Measurements from ENCODE around the gene CLMP.

The CLMP gene

GRCh38 chr11:123230346-123230745 lies 35.3 kb upstream of the CLMP start:
- H2AFZ ChIP-seq (ENCODE audit: low read length) = no peak overlapping the region
- H3K9me2 ChIP-seq (ENCODE audit: low read depth, low read length) = no peaks in the 10 kb centered on the region
- H3K27ac ChIP-seq (ENCODE audit: low read depth, low read length, poor library complexity, severe bottlenecking) = no peak overlapping the region
- H3K9ac ChIP-seq (ENCODE audit: low read length) = no peak overlapping the region
- no peaks in the 10 kb centered on the region for H3K4me1 ChIP-seq (ENCODE audit: insufficient read depth, low read length, severe bottlenecking)
- no peak overlapping the region for H3K4me3 ChIP-seq (ENCODE audit: low read depth, low read length, poor library complexity, severe bottlenecking)
- H3K36me3 ChIP-seq (ENCODE audit: insufficient read depth, low read length) = no peaks in the 10 kb centered on the region
- no peaks in the 10 kb centered on the region for H4K20me1 ChIP-seq (ENCODE audit: insufficient read depth, low read length)
- H3K27me3 ChIP-seq (ENCODE audit: insufficient read depth, low read length) = no peaks in the 10 kb centered on the region
- TF ChIP-seq CTCF (IDR thresholded peaks at IDR 0.05; ENCODE audit: low read length) (no peak), EZH2 (IDR thresholded peaks at IDR 0.05; ENCODE audit: borderline replicate concordance, low read length) (no peak)
- no peaks in the 10 kb centered on the region for H3F3A ChIP-seq (ENCODE audit: insufficient read depth, low read length)
- no peaks in the 10 kb centered on the region for H3K79me2 ChIP-seq (ENCODE audit: insufficient read depth, low read length)
- H3K9me3 ChIP-seq (ENCODE audit: low read length) = no peaks in the 10 kb centered on the region
- H3K4me2 ChIP-seq (ENCODE audit: low read length) = no peak overlapping the region

- no peaks in the 10 kb centered on the region for H3K9me3 ChIP-seq (ENCODE audit: low read length)
- no peaks in the 10 kb centered on the region for H3K36me3 ChIP-seq (ENCODE audit: insufficient read depth, low read length)
- H3K79me2 ChIP-seq (ENCODE audit: insufficient read depth, low read length) = no peaks in the 10 kb centered on the region
- H3K27ac ChIP-seq (ENCODE audit: low read depth, low read length, poor library complexity, severe bottlenecking) = no peak overlapping the region
- H3K4me2 ChIP-seq (ENCODE audit: low read length) = no peak overlapping the region
- no peaks in the 10 kb centered on the region for H3K27me3 ChIP-seq (ENCODE audit: insufficient read depth, low read length)
- H3K9ac ChIP-seq (ENCODE audit: low read length) = no peak overlapping the region
- TF ChIP-seq CTCF (IDR thresholded peaks at IDR 0.05; ENCODE audit: low read length) (no peak), EZH2 (IDR thresholded peaks at IDR 0.05; ENCODE audit: borderline replicate concordance, low read length) (no peak)
- no peak overlapping the region for H3K4me3 ChIP-seq (ENCODE audit: low read depth, low read length, poor library complexity, severe bottlenecking)
- no peaks in the 10 kb centered on the region for H3K9me2 ChIP-seq (ENCODE audit: low read depth, low read length)
- no peaks in the 10 kb centered on the region for H3K4me1 ChIP-seq (ENCODE audit: insufficient read depth, low read length, severe bottlenecking)
- no peaks in the 10 kb centered on the region for H4K20me1 ChIP-seq (ENCODE audit: insufficient read depth, low read length)
- no peak overlapping the region for H2AFZ ChIP-seq (ENCODE audit: low read length)
- no peaks in the 10 kb centered on the region for H3F3A ChIP-seq (ENCODE audit: insufficient read depth, low read length)
Observed at GRCh38 chr11:123228496-123229163, 33.6 kb upstream of the CLMP start.

GRCh38 chr11:123227763-123228495 lies 32.9 kb upstream of the CLMP start:
- H3K4me2 ChIP-seq (ENCODE audit: low read length) = no peak overlapping the region
- H3K4me1 ChIP-seq (ENCODE audit: insufficient read depth, low read length, severe bottlenecking) = no peaks in the 10 kb centered on the region
- H3K27me3 ChIP-seq (ENCODE audit: insufficient read depth, low read length) = no peaks in the 10 kb centered on the region
- no peaks in the 10 kb centered on the region for H3F3A ChIP-seq (ENCODE audit: insufficient read depth, low read length)
- H3K27ac ChIP-seq (ENCODE audit: low read depth, low read length, poor library complexity, severe bottlenecking) = no peak overlapping the region
- H3K9ac ChIP-seq (ENCODE audit: low read length) = no peak overlapping the region
- H3K9me3 ChIP-seq (ENCODE audit: low read length) = no peaks in the 10 kb centered on the region
- H3K36me3 ChIP-seq (ENCODE audit: insufficient read depth, low read length) = no peaks in the 10 kb centered on the region
- H2AFZ ChIP-seq (ENCODE audit: low read length) = no peak overlapping the region
- no peak overlapping the region for H3K4me3 ChIP-seq (ENCODE audit: low read depth, low read length, poor library complexity, severe bottlenecking)
- H3K79me2 ChIP-seq (ENCODE audit: insufficient read depth, low read length) = no peaks in the 10 kb centered on the region
- H4K20me1 ChIP-seq (ENCODE audit: insufficient read depth, low read length) = no peaks in the 10 kb centered on the region
- no peaks in the 10 kb centered on the region for H3K9me2 ChIP-seq (ENCODE audit: low read depth, low read length)
- TF ChIP-seq EZH2 (IDR thresholded peaks at IDR 0.05; ENCODE audit: borderline replicate concordance, low read length) (no peak), CTCF (IDR thresholded peaks at IDR 0.05; ENCODE audit: low read length) (no peak)
